Mesenchymal stem cell (in vitro differentiated cells and primary cell): ENCODE results near the gene SLC6A17.
A peak's percentile ranks its signal among the peaks of the same experiment; 100 is the strongest.

Experiments used
- DNase-seq: peaks from one replicate; pipeline ENCODE4 v3.0.0-alpha.2; 2013
- H2AFZ ChIP-seq: one replicate; pipeline ENCODE4 v1.6.1; 2013; ENCODE audit warnings: low read depth, mild to moderate bottlenecking, control low read depth, inconsistent platforms, low read length, moderate library complexity
- H2AK5ac ChIP-seq: 2 replicates; pipeline ENCODE4 v1.6.1; 2013; ENCODE audit warnings: low read length, moderate library complexity, mild to moderate bottlenecking, inconsistent platforms; ENCODE audit not compliant: severe bottlenecking
- H2BK120ac ChIP-seq: one replicate; pipeline ENCODE4 v1.6.1; 2013; ENCODE audit warnings: low read depth, mild to moderate bottlenecking, inconsistent platforms, low read length, moderate library complexity
- H2BK12ac ChIP-seq, 2 experiments: one replicate each; pipeline ENCODE4 v1.6.1; 2013; ENCODE audit warnings: inconsistent platforms in 2 of 2, low read length in 2 of 2, mild to moderate bottlenecking in 2 of 2, moderate library complexity in 2 of 2, control low read depth in 1 of 2
- H2BK15ac ChIP-seq: one replicate; pipeline ENCODE4 v1.6.1; 2013; ENCODE audit warnings: mild to moderate bottlenecking, low read depth, inconsistent platforms; ENCODE audit not compliant: poor library complexity, severe bottlenecking
- H2BK5ac ChIP-seq: 2 replicates; pipeline ENCODE4 v1.6.1; 2013; ENCODE audit warnings: low read depth, mild to moderate bottlenecking, low read length, control low read depth, inconsistent platforms; ENCODE audit not compliant: poor library complexity, severe bottlenecking
- H3K14ac ChIP-seq, 2 experiments: one replicate each; pipeline ENCODE4 v1.6.1; 2013; ENCODE audit warnings: inconsistent platforms in 2 of 2, low read length in 2 of 2, control low read depth in 1 of 2, mild to moderate bottlenecking in 1 of 2, moderate library complexity in 1 of 2
- H3K18ac ChIP-seq, 2 experiments: one replicate each; pipeline ENCODE4 v1.6.1; 2013; ENCODE audit warnings: inconsistent platforms in 2 of 2, low read length in 2 of 2, control low read depth in 1 of 2, low read depth in 1 of 2, mild to moderate bottlenecking in 1 of 2
- H3K23ac ChIP-seq, 2 experiments: one replicate each; pipeline ENCODE4 v1.6.1; 2013; ENCODE audit warnings: inconsistent platforms in 2 of 2, low read length in 2 of 2, mild to moderate bottlenecking in 2 of 2, moderate library complexity in 2 of 2, control low read depth in 1 of 2
- H3K27ac ChIP-seq: 2 replicates; pipeline ENCODE4 v1.5.1; 2013; ENCODE audit warnings: mild to moderate bottlenecking, moderate library complexity, low read length, control low read depth, inconsistent platforms; ENCODE audit not compliant: poor library complexity, severe bottlenecking
- H3K27me3 ChIP-seq, 2 experiments: 2 replicates each; pipeline versions ENCODE4 v1.6.1 to v1.7.0; 2013; ENCODE audit warnings: low read length in 2 of 2, mild to moderate bottlenecking in 2 of 2, moderate library complexity in 2 of 2, control low read depth in 1 of 2, inconsistent platforms in 1 of 2; ENCODE audit not compliant: control insufficient read depth in 1 of 2, insufficient read depth in 1 of 2
- H3K36me3 ChIP-seq, 2 experiments: 2 replicates each; pipeline versions ENCODE4 v1.6.1 to v1.7.0; 2013; ENCODE audit warnings: low read length in 2 of 2, control low read depth in 1 of 2, inconsistent platforms in 1 of 2, low read depth in 1 of 2, mild to moderate bottlenecking in 1 of 2; ENCODE audit not compliant: insufficient read depth in 2 of 2, control insufficient read depth in 1 of 2
- H3K4ac ChIP-seq, 2 experiments: one replicate each; pipeline ENCODE4 v1.6.1; 2013; ENCODE audit warnings: inconsistent platforms in 2 of 2, low read length in 2 of 2, mild to moderate bottlenecking in 2 of 2, moderate library complexity in 2 of 2, control low read depth in 1 of 2, low read depth in 1 of 2
- H3K4me1 ChIP-seq: 2 replicates; pipeline ENCODE4 v1.6.1; 2013; ENCODE audit warnings: low read depth, low read length, control low read depth; ENCODE audit not compliant: control insufficient read depth, insufficient read depth
- H3K4me2 ChIP-seq: 2 replicates; pipeline ENCODE4 v1.6.1; 2013; ENCODE audit warnings: low read length, mild to moderate bottlenecking, inconsistent platforms; ENCODE audit not compliant: poor library complexity, severe bottlenecking
- H3K4me3 ChIP-seq, 2 experiments: 2 replicates each; pipeline versions ENCODE4 v1.5.1 to v1.7.0; 2013; ENCODE audit warnings: low read length in 2 of 2, mild to moderate bottlenecking in 2 of 2, control low read depth in 1 of 2, low read depth in 1 of 2; ENCODE audit not compliant: insufficient read depth in 1 of 2
- H3K79me1 ChIP-seq: replicated peaks from 2 replicates; pipeline ENCODE4 v1.6.1; 2013; ENCODE audit warnings: mild to moderate bottlenecking, control low read depth, low read length, inconsistent platforms; ENCODE audit not compliant: poor library complexity, severe bottlenecking
- H3K9ac ChIP-seq: 2 replicates; pipeline ENCODE4 v1.7.0; 2013; ENCODE audit warnings: mild to moderate bottlenecking, low read length, moderate library complexity
- H3K9me3 ChIP-seq: 2 replicates; pipeline ENCODE4 v1.7.0; 2013; ENCODE audit warnings: mild to moderate bottlenecking, low read length; ENCODE audit not compliant: control insufficient read depth
- H4K8ac ChIP-seq: one replicate; pipeline ENCODE4 v1.6.1; 2013; ENCODE audit warnings: inconsistent platforms, mild to moderate bottlenecking, low read length, moderate library complexity
- H4K91ac ChIP-seq: one replicate; pipeline ENCODE4 v1.6.1; 2013; ENCODE audit warnings: mild to moderate bottlenecking, low read length, inconsistent platforms
- WGBS: methylation state at CpG from one replicate; pipeline ENCODE4 v1.1.7; 2013; ENCODE audit warnings: mixed read lengths; 5-methylcytosine and 5-hydroxymethylcytosine counted together

The SLC6A17 gene

GRCh38 chr1:110170766-110171733 is 20.8 kb downstream of the SLC6A17 start:
- H3K27me3 ChIP-seq, result peaks cover 35 to 42% of the 10 kb centered on the region in 2 experiments
- H4K8ac ChIP-seq, result no peak overlapping the region
- H2AFZ ChIP-seq, result no peak overlapping the region
- H3K9ac ChIP-seq, result no peak overlapping the region
- no peak overlapping the region for H3K18ac ChIP-seq
- H4K91ac ChIP-seq, result peak overlapping the region; percentile 3
- no peak overlapping the region for H2AK5ac ChIP-seq
- no peak overlapping the region for H2BK120ac ChIP-seq
- H3K9me3 ChIP-seq, result no peaks in the 10 kb centered on the region
- H3K14ac ChIP-seq, result no peak overlapping the region
- H2BK12ac ChIP-seq, result no peak overlapping the region
- H3K27ac ChIP-seq, result no peak overlapping the region
- H3K4me3 ChIP-seq, result no peak overlapping the region
- no peak overlapping the region for H3K23ac ChIP-seq
- H3K79me1 ChIP-seq, result no peaks in the 10 kb centered on the region
- H3K36me3 ChIP-seq, result no peaks in the 10 kb centered on the region
- 79% methylated on average over 13 of the region's 13 CpGs for WGBS
- H3K4me1 ChIP-seq, result no peaks in the 10 kb centered on the region
- H2BK5ac ChIP-seq, result no peak overlapping the region
- DNase-seq, result no peak
- H2BK15ac ChIP-seq, result no peak overlapping the region
- no peak overlapping the region for H3K4ac ChIP-seq
- no peak overlapping the region for H3K4me2 ChIP-seq

GRCh38 chr1:110172001-110172400 is 21.7 kb downstream of the SLC6A17 start:
- H3K9me3 ChIP-seq, result no peaks in the 10 kb centered on the region
- no peak overlapping the region for H2BK15ac ChIP-seq
- H3K27ac ChIP-seq, result no peak overlapping the region
- no peak overlapping the region for H3K4me3 ChIP-seq
- H3K4me1 ChIP-seq, result no peaks in the 10 kb centered on the region
- H2BK120ac ChIP-seq, result no peak overlapping the region
- no peak overlapping the region for H3K4me2 ChIP-seq
- no peaks in the 10 kb centered on the region for H3K36me3 ChIP-seq
- no peak for DNase-seq
- H2BK5ac ChIP-seq, result no peak overlapping the region
- H4K8ac ChIP-seq, result no peak overlapping the region
- no peak overlapping the region for H2AK5ac ChIP-seq
- WGBS, result 87% methylated on average over 10 of the region's 10 CpGs
- no peak overlapping the region for H2BK12ac ChIP-seq
- no peak overlapping the region for H3K4ac ChIP-seq
- no peak overlapping the region for H4K91ac ChIP-seq
- no peak overlapping the region for H3K18ac ChIP-seq
- no peak overlapping the region for H3K9ac ChIP-seq
- H3K23ac ChIP-seq, result no peak overlapping the region
- H3K14ac ChIP-seq, result no peak overlapping the region
- peaks cover 30 to 33% of the 10 kb centered on the region in 2 experiments for H3K27me3 ChIP-seq
- no peak overlapping the region for H2AFZ ChIP-seq
- H3K79me1 ChIP-seq, result no peaks in the 10 kb centered on the region

GRCh38 chr1:110173466-110174105 is 23.3 kb downstream of the SLC6A17 start:
- Histone ChIP-seq H3K18ac (peak overlapping the region in 1 of 2 experiments; percentile 40), H4K8ac (peak overlapping the region; percentile 69), H3K9me3 (peaks cover 3% of the 10 kb centered on the region), H2AFZ (no peak overlapping the region), H3K4me2 (no peak overlapping the region), H3K79me1 (no peaks in the 10 kb centered on the region), H3K36me3 (no peaks in the 10 kb centered on the region), H3K23ac (no peak overlapping the region), H3K27me3 (peaks cover 18 to 34% of the 10 kb centered on the region in 2 experiments), H3K4ac (peak overlapping the region in 1 of 2 experiments; percentile 80), H3K14ac (no peak overlapping the region), H3K4me1 (no peaks in the 10 kb centered on the region), H2BK120ac (no peak overlapping the region), H3K9ac (no peak overlapping the region), H2BK15ac (peak overlapping the region; percentile 49), H2BK12ac (no peak overlapping the region), H4K91ac (peak overlapping the region; percentile 73), H3K27ac (no peak overlapping the region), H3K4me3 (no peak overlapping the region), H2BK5ac (no peak overlapping the region), H2AK5ac (no peak overlapping the region)
- peak; percentile 57 for DNase-seq
- 28% methylated on average over 15 of the region's 15 CpGs for WGBS

- Histone ChIP-seq H3K27ac (no peak overlapping the region), H3K79me1 (no peaks in the 10 kb centered on the region), H4K8ac (no peak overlapping the region), H3K36me3 (no peaks in the 10 kb centered on the region), H2AFZ (no peak overlapping the region), H2BK120ac (no peak overlapping the region), H3K18ac (no peak overlapping the region), H3K4me1 (no peaks in the 10 kb centered on the region), H3K4ac (no peak overlapping the region), H3K9me3 (peaks cover 4% of the 10 kb centered on the region), H2BK5ac (no peak overlapping the region), H4K91ac (no peak overlapping the region), H3K9ac (no peak overlapping the region), H3K4me2 (no peak overlapping the region), H3K23ac (no peak overlapping the region), H2BK15ac (no peak overlapping the region), H3K27me3 (peaks cover 17 to 34% of the 10 kb centered on the region in 2 experiments), H3K14ac (no peak overlapping the region), H2AK5ac (no peak overlapping the region), H2BK12ac (peak overlapping the region in 1 of 2 experiments; percentile 5), H3K4me3 (no peak overlapping the region)
- peak; percentile 15 for DNase-seq
- WGBS, result 10% methylated on average over 2 of the region's 2 CpGs
Observed at GRCh38 chr1:110174961-110175360, 24.7 kb downstream of the SLC6A17 start.
